Measurements from ENCODE around the gene TSPAN16.
A peak's percentile ranks its signal among the peaks of the same experiment; 100 is the strongest.
"Not testable (repeated sequence)": the region's sequence is repeated elsewhere in the genome, so short reads cannot be mapped to it uniquely, and the experiment has no call there.

TSPAN16 gene

DNA sequence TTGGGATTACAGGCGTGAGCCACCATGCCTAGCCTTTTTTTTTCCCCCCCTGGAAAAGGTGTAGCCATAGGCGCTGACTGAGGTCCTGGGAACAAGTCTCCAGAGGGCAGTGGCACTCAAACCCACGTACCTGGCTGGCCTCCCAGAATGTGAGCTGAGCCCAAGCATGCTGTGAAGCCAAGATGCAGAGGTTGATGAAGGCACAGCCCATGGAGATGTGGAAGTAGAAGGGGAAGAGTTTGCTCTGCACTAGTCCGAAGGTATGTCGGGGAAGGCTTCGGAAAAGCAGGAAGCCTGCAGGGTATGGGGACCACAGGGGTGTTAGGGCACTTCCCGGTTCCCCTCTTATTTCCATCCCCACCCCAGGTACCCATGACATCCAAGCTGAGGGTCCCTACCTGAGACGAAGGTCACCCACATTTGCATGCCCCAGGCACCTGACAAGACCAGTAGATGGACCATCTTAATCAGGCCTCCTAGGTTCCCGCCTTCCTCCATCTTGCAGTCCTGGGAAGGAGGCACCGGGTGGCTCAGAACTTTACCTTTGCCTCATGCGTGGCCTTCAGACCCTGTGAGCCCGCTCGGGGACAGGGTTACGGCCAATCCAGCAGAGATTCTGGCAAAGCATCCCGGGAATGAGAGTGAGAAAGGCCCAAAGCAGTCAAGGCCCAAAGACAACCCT, 49.3 kb downstream of the TSPAN16 start:
- no peak for DNase-seq (ENCODE audit: low read depth)

GRCh38 chr19:11346104-11346940, 50.4 kb downstream of the TSPAN16 start, which contains the start of the genes CCDC159 and TMEM205:
CCDC159 (plus strand) TSS chr19:11346519; CDS start chr19:11346607, 88 bp downstream.
TMEM205 (minus strand) TSS chr19:11346268; CDS start chr19:11345619, 649 bp downstream.
- DNase-seq (ENCODE audit: low read depth): peak; percentile 98

DNA sequence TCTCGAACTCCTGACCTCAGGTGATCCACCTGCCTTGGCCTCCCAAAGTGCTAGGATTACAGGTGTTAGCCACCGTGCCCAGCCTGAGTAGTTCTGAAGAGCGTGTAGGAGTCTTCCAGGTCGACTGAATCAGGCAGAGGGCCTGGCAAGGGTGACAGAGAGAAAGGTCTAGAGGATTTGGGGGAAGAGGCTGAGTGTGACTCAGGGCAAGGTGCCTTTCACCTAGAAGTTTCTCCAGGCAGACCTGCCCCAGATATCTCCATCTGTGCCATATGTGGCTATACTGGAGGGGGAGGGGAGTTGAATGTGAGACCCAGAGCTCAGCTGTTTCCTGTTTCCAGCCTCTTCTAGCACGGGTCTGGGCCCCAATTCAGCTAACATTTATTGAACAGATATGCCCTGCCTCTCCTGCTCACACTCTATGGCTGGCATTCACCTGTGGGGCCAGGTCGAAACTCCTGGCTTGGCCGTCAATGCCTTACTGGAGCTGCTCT, 51.6 kb downstream of the TSPAN16 start:
- no peak for DNase-seq (ENCODE audit: low read depth)

DNA sequence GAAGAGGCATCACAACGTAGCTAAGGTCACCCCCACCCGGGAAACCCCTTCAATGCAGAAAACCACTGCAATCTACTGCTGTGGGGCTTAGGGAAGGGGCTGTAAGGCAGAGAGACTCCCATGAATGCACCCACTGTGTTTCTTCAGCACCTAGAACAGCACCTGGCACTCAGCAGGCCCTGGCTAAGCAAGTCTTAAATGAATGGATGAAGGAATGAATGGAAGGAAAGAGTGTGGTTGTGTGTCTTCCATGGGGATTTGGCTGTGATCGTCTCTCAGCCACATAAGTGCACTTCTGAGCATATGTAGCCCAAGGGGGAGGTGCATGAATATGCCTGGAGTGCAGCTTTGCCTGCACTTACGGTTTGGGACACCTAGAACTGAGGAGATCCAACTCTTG, 53.2 kb downstream of the TSPAN16 start:
- no peak for DNase-seq (ENCODE audit: low read depth)

DNA sequence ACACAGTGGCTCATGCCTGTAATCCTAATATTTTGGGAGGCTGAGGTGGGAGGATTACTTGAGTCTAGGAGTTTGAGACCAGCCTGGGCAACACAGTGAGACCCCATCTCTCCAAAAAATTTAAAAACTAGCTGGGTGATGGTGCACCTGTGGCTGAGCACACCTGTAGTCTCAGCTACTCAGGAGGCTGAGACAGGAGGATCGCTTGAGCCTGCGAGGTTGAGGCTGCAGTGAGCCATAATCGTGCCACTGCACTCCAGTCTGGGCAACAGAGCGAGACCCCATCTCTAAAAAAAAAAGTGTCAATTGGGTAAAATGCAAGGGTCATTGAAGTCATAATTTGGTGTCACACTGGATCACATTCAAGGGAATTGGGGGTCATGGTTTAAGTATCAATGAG, 58.1 kb downstream of the TSPAN16 start:
- not testable (repeated sequence) for DNase-seq (ENCODE audit: low read depth)

DNA sequence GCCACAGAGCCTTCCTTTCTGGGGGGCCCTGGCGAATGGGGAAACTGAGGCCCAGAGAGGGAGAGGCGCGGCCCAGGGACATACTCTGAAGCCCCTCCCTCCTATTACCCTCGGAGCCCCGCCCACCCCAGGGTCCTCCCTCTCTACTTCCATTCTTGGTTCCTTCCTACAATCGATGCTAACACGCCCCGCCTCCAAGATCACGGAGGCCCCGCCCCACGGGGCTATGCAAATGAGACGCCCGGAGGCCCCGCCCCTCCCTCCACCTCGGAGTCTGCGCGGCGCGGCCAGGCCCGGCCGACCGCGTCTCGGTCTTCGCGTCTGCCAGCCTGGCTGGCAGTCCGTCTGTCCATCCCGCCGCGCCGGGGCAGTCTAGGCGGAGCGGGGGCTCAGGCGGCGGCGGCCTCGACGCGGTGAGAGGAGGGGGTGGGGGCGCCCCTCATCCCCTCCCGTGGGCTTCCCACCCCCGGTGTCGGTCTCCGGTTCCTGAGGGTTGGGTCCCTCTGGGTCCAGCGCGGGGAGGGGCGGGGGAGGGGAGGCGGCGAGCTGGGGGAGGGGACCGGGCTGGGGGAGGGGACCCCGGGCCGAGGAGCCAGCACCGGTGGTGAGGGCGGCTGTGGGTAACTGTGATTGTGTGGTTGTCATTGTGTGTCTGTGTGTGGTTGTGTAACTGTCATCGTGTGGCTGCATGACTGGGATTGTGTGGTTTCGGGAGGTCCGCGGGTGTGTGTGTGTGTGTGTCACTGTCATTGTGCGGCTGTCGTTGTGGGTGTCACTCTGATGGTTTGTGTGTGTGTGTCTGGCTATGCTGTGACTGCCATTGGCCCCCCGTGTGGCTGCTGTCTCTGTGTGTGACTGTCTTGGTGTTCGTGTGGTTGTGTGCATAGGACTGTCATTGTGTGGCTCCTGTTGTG, 59.5 kb downstream of the TSPAN16 start, which contains the start of gene PLPPR2:
Gene PLPPR2, plus strand, starts transcription at position 273 of the 914 bp plus-strand sequence. CDS start 2,242 bp downstream, outside the sequence.
- peak; percentile 66 for DNase-seq (ENCODE audit: low read depth)

DNA sequence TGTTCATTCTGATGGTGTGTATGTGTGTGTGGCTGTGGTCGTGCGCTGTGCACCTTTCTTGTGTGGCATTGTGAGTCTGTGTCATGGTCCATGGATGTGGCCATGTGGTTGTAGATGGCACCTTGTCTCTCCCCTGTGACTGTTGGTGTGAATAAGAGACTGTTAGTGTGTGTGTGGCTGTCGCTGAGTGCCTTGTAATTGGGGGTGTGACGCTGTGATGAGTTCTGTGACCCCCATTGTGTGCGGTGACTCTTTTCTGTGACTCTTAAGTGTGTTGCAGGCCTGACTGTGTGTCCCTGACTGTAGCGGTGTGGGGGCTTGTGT, 60.1 kb downstream of the TSPAN16 start:
- no peak for DNase-seq (ENCODE audit: low read depth)

DNA sequence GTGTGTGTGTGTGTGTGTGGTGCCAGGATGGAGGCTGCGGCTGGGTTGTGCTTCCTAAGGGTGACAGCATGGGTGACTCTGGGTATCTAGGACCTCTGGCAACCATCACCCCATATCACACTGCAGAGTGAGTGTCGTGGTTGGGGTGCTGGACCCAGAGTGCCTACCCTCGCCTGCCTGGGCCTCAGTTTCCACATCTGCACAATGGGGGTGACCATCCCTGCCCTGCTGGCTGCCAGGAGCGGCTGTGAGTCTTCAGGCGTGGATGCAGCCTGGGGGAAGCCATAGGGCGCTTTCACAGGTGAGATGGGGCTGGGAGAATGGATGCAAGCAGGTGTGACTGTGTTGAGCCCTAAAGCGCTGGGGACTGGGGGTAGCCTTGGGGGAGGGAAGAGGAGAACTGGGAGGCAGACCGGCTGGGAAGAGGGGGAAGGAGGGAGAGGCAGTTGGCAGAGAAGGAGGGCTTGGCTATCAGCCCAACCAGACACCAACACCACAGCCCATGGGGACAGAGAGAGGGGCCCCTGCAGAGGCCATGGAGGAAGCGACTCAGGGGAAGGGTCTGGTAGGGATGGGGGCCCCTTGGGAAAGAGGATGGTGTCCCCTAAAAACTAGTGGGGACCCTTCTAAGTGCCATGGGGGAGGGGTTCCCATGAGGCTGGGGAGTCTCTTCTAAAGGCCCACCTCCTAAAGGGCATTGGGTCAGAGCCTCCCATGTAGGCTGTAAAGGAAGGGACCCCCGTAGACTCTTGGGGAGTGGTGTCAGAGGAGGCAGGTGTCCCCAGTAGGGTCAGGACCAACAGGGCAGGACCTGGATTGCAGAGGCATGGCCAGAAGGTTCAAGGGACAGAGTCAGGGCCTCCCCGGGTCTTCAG, 61.0 kb downstream of the TSPAN16 start:
- DNase-seq (ENCODE audit: low read depth): no peak

- no peak for DNase-seq (ENCODE audit: low read depth)
Measured at GRCh38 chr19:11359421-11359820, 63.5 kb downstream of the TSPAN16 start.

- DNase-seq (ENCODE audit: low read depth): no peak
Measured at GRCh38 chr19:11361037-11361770, 65.2 kb downstream of the TSPAN16 start.

GRCh38 chr19:11361771-11362731, 66.1 kb downstream of the TSPAN16 start:
- no peak for DNase-seq (ENCODE audit: low read depth)

DNA sequence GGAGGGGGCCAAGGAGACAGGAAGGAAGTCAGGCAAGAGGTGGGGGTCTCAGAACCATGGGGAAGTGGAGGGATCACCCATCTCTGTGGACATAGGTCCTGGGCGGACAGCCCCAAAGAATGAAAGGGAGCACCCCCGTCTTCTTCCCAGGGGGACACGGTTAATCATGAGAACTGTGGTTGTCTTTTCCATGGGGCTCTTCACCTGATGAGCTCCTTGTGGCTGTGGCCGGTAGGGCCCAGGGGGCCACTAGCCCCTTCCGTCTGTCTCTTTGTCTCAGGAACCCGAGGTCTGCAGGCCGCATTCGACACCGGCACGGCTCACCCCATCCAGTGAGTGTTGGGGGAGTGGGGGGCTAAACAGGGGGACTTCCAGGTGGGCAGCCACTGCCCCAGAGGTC, 67.9 kb downstream of the TSPAN16 start:
- no peak for DNase-seq (ENCODE audit: low read depth)

GRCh38 chr19:11364296-11364904, 68.4 kb downstream of the TSPAN16 start:
- DNase-seq (ENCODE audit: low read depth): no peak

DNA sequence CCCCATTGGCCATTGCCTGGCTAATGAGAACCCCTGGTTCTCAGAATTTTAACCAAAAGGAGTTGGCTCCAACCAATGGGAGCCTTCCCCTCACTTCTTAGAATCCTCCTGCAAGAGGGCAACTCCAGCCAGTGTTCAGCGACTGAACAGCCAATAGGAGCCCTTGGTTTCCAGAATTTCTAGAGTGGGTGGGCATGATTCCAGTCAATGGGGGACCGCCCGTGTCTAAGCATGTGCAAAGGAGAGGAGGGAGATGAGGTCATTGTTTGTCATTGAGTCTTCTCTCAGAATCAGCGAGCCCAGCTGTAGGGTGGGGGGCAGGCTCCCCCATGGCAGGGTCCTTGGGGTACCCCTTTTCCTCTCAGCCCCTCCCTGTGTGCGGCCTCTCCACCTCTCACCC, 69.0 kb downstream of the TSPAN16 start:
- DNase-seq (ENCODE audit: low read depth): no peak

Measured in stimulated activated CD8-positive, alpha-beta memory T cell treated with anti-CD3 and anti-CD28 coated beads, Interleukin-12 subunit alpha, Interleukin-12 subunit beta, amount 100 ng/mL, for 1 hour (primary cell).